GM12878 (cell line): ENCODE measurements around the gene IFRD2. TPM values are rescaled to one million over a fixed set of nuclear protein-coding genes. Genes with fewer than 3 reads are reported as not detected.

Source experiments
- ATAC-seq: fragments of 200-7000 bp; cut with Tn5 transposase; 3 replicates; pipeline ENCODE4 v1.9.1; 2020; ENCODE audit warnings: mild to moderate bottlenecking, moderate library complexity
- BruUV-seq: library from RNA; stranded (reverse); fragments of 400-500 nt; replicated peaks from 2 replicates; lab custom pipeline; 2021; lab: Mats Ljungman, UMichigan
- CTCF ChIA-PET: fragments of 300-600 bp; sonication (Branson Sonifier 250); formaldehyde crosslinking; extraction: SDS; loops from one replicate; lab custom pipeline; 2021; ENCODE audit warnings: inconsistent platforms; lab: Yijun Ruan, JAX
- POLR2A ChIA-PET: fragments of 350-600 bp; formaldehyde crosslinking; extraction: SDS; loops from one replicate; lab custom pipeline; 2021; ENCODE audit warnings: inconsistent platforms; lab: Charles Lee
- RAD21 ChIA-PET: fragments of 300-600 bp; sonication (Branson Sonifier 250); formaldehyde crosslinking; loops from one replicate; lab custom pipeline; 2023; ENCODE audit warnings: antibody characterized with exemption; ENCODE audit not compliant: unreplicated experiment; lab: Charles Lee
- SMC1A ChIA-PET: fragments of 300-600 bp; sonication (Branson Sonifier 250); formaldehyde crosslinking; loops from one replicate; lab custom pipeline; 2023; ENCODE audit not compliant: unreplicated experiment, uncharacterized antibody; lab: Charles Lee
- DNase-seq: peaks from one replicate; pipeline ENCODE4 v3.0.0-alpha.2; 2011; ENCODE audit warnings: low read depth, low spot score
- FAIRE-seq: peaks from 3 replicates; lab custom pipeline; 2011; peaks lifted over from hg19 to GRCh38; lab: Jason Lieb, UNC
- H2AFZ ChIP-seq: 2 replicates; pipeline ENCODE4 v1.6.0; 2011; ENCODE audit warnings: low read depth, low read length, control low read depth; ENCODE audit not compliant: control insufficient read depth
- H3K27ac ChIP-seq: 2 replicates; pipeline ENCODE4 v1.5.1; 2011; ENCODE audit warnings: control low read depth; ENCODE audit not compliant: control insufficient read depth, insufficient read depth
- H3K27me3 ChIP-seq, 2 experiments: replicated peaks in 1 of 2; 2 replicates each; pipeline versions ENCODE4 v1.6.0 to v1.6.1; 2011; ENCODE audit warnings: low read length in 1 of 2; ENCODE audit not compliant: control insufficient read depth in 2 of 2, insufficient read depth in 2 of 2
- H3K36me3 ChIP-seq, 2 experiments: 2 replicates each; pipeline ENCODE4 v1.5.1; 2011; ENCODE audit warnings: low read length in 1 of 2; ENCODE audit not compliant: control insufficient read depth in 2 of 2, insufficient read depth in 2 of 2
- H3K4me1 ChIP-seq: 2 replicates; pipeline ENCODE4 v1.6.1; 2011; ENCODE audit warnings: mild to moderate bottlenecking, low read length, moderate library complexity, mixed read lengths; ENCODE audit not compliant: control insufficient read depth, insufficient read depth
- H3K4me2 ChIP-seq: 2 replicates; pipeline ENCODE4 v1.6.0; 2011; ENCODE audit warnings: control low read depth; ENCODE audit not compliant: control insufficient read depth, insufficient read depth
- H3K4me3 ChIP-seq: fragments of 200-600 bp; sonication (generic); 2 replicates; pipeline ENCODE4 v1.5.1; 2016
- H3K79me2 ChIP-seq: 2 replicates; pipeline ENCODE4 v1.6.0; 2011; ENCODE audit warnings: low read length; ENCODE audit not compliant: control insufficient read depth, insufficient read depth
- H3K9ac ChIP-seq: 2 replicates; pipeline ENCODE4 v1.8.0; 2011; ENCODE audit warnings: low read length, control low read depth, mixed read lengths; ENCODE audit not compliant: control insufficient read depth, insufficient read depth
- H3K9me3 ChIP-seq: replicated peaks from 3 replicates; pipeline ENCODE4 v1.5.1; 2011; ENCODE audit warnings: mild to moderate bottlenecking, low read length; ENCODE audit not compliant: control insufficient read depth, insufficient read depth
- H4K20me1 ChIP-seq: 2 replicates; pipeline ENCODE4 v1.6.0; 2011; ENCODE audit not compliant: control insufficient read depth, insufficient read depth
- ATF7 ChIP-seq: fragments of 450-650 bp; IDR thresholded peaks from 2 replicates; pipeline ENCODE4 v1.6.1; 2016; ENCODE audit warnings: low read depth, mild to moderate bottlenecking
- CHD4 ChIP-seq: fragments of 200-600 bp; sonication (generic); IDR thresholded peaks from 2 replicates; pipeline ENCODE4 v1.6.1; 2016; ENCODE audit warnings: mild to moderate bottlenecking
- EP300 ChIP-seq, 2 experiments: fragments of 150-350 bp in 1 of 2; IDR thresholded peaks; 2 replicates each; pipeline ENCODE4 v1.6.1; 2011 to 2012; ENCODE audit warnings: low read depth in 2 of 2, low read length in 2 of 2, borderline replicate concordance in 1 of 2, improper control_type of control experiment in 1 of 2, inconsistent platforms in 1 of 2; ENCODE audit not compliant: control insufficient read depth in 1 of 2
- ETV6 ChIP-seq, 2 experiments: fragments of 450-650 bp in 1 of 2; IDR thresholded peaks in 1 of 2; conservative IDR thresholded peaks in 1 of 2; 2 replicates each; pipeline ENCODE4 v1.6.1; 2014; ENCODE audit warnings: antibody characterized with exemption in 1 of 2, borderline replicate concordance in 1 of 2, low read depth in 1 of 2, mild to moderate bottlenecking in 1 of 2, moderate library complexity in 1 of 2
- FOS ChIP-seq: IDR thresholded peaks from 3 replicates; pipeline ENCODE4 v1.6.1; 2011; ENCODE audit warnings: borderline replicate concordance; ENCODE audit not compliant: insufficient read length; ENCODE audit errors: extremely low read depth
- HDAC6 ChIP-seq: fragments of 200-600 bp; sonication (generic); IDR thresholded peaks from one replicate; pipeline ENCODE4 v1.8.0; 2017; ENCODE audit warnings: antibody characterized with exemption; ENCODE audit not compliant: unreplicated experiment
- LARP7 ChIP-seq: fragments of 450-650 bp; IDR thresholded peaks from 2 replicates; pipeline ENCODE4 v1.6.1; 2017; ENCODE audit warnings: mild to moderate bottlenecking
- MTA2 ChIP-seq: fragments of 450-650 bp; IDR thresholded peaks from 2 replicates; pipeline ENCODE4 v1.6.1; 2016; ENCODE audit warnings: low read depth, mild to moderate bottlenecking, moderate library complexity
- NBN ChIP-seq: fragments of 450-650 bp; IDR thresholded peaks from 2 replicates; pipeline ENCODE4 v1.6.1; 2016
- PAX8 ChIP-seq: fragments of 450-650 bp; IDR thresholded peaks from 2 replicates; pipeline ENCODE4 v1.6.1; 2017; ENCODE audit warnings: mild to moderate bottlenecking, moderate library complexity
- RCOR1 ChIP-seq: conservative IDR thresholded peaks from 2 replicates; pipeline ENCODE4 v1.6.1; 2012; ENCODE audit warnings: low read depth, low read length, improper control_type of control experiment
- RFX5 ChIP-seq: IDR thresholded peaks from 2 replicates; pipeline ENCODE4 v1.6.1; 2011; ENCODE audit warnings: low read depth, low read length, improper control_type of control experiment
- RUNX3 ChIP-seq: IDR thresholded peaks from 2 replicates; pipeline ENCODE4 v1.6.1; 2012; ENCODE audit warnings: low read length, inconsistent platforms
- SIX5 ChIP-seq: IDR thresholded peaks from 2 replicates; pipeline ENCODE4 v1.6.1; 2011; ENCODE audit warnings: mild to moderate bottlenecking, low read depth, low read length, moderate library complexity; ENCODE audit not compliant: severe bottlenecking
- TARDBP ChIP-seq: IDR thresholded peaks from 2 replicates; pipeline ENCODE4 v1.6.1; 2016; ENCODE audit warnings: borderline replicate concordance
- ZNF207 ChIP-seq: fragments of 450-650 bp; IDR thresholded peaks from 2 replicates; pipeline ENCODE4 v1.6.1; 2014; ENCODE audit warnings: antibody characterized with exemption, mild to moderate bottlenecking, borderline replicate concordance
- WGBS: methylation state at CpG from one replicate; pipeline ENCODE4 v1.1.6; 2016; ENCODE audit warnings: low lambda C conversion rate; ENCODE audit not compliant: insufficient replicate concordance, insufficient coverage; ENCODE audit errors: missing lambda C conversion rate; 5-methylcytosine and 5-hydroxymethylcytosine counted together
- in situ Hi-C: fragments of 300-500 bp; cut with MboI; formaldehyde crosslinking; loops from 9 replicates; pipeline ENCODE4 v1.14.3; 2018; ENCODE audit warnings: mixed read lengths
- intact Hi-C: fragments of 100-400 bp; cut with micrococcal nuclease; formaldehyde crosslinking; loops from one replicate; pipeline ENCODE4 v1.14.2; 2022; ENCODE audit not compliant: unreplicated experiment
- polyA plus RNA-seq, 11 experiments: library from polyadenylated mRNA; depleted of rRNA in 4 of 11; unstranded in 6 of 11; stranded (reverse) in 5 of 11; fragments of >200 nt; fragmentation: Nextera tagmentation in 4 of 11; fragmentation: Illumina TruSeq in 1 of 11; extraction: Ambion mirVana in 4 of 11; extraction: Trizol in 1 of 11; gene quantifications; 1 replicate in 1 of 11; 2 replicates in 10 of 11; pipeline versions ENCODE4 v1.2.1 to v1.2.3, GENCODE V29; 2011 to 2016; ENCODE audit warnings: inconsistent platforms in 2 of 11, missing spikeins in 2 of 11, low read depth in 1 of 11
- total RNA-seq, 4 experiments: library from RNA; depleted of rRNA in 3 of 4; stranded (reverse); fragments of >200 nt in 3 of 4; fragmentation: Illumina TruSeq in 1 of 4; extraction: Trizol in 1 of 4; gene quantifications; 2 replicates each; pipeline versions ENCODE4 v1.2.1 to v1.2.3, GENCODE V29; 2013 to 2021
- TF ChIP-seq, protein P1 (sequence below): IDR thresholded peaks from 2 replicates; pipeline ENCODE4 v1.6.1; 2012; ENCODE audit warnings: low read depth, low read length, improper control_type of control experiment
- TF ChIP-seq, protein P2 (sequence below): fragments of 450-650 bp; IDR thresholded peaks from 2 replicates; pipeline ENCODE4 v1.6.1; 2017; ENCODE audit warnings: mild to moderate bottlenecking, moderate library complexity
- TF ChIP-seq, protein P3 (sequence below): fragments of 450-650 bp; conservative IDR thresholded peaks from 2 replicates; pipeline ENCODE4 v1.6.1; 2017; ENCODE audit warnings: mild to moderate bottlenecking, moderate library complexity

The IFRD2 gene
- total and polyA plus RNA-seq, 10 of the 15 experiments (the other 5 are each of a cell fraction or from before 2014, with no cell fraction given), result 19.1 to 153 (median 80.3) TPM

DNA sequence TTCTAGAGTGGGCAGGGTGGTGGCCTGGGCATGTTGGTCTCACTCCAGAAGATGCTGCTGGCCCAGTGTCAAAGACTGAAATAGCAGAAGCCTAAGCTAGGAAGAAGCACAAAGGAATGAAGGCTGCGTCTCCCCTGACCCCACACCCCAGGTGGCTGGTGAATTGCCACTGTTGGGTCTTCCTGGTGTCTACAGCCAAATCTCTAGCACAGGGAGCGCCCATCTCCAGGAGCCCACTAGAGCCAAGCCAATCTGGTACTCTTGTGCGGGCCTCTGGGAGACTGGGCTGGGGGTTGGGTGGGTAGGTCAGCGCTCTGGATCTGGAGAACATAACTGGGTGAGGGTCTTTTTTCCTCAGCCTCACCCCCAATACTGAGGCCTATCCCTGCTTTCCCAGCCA lies 34.9 kb upstream of the IFRD2 start (continued):
- TF ChIP-seq, protein P1, sequence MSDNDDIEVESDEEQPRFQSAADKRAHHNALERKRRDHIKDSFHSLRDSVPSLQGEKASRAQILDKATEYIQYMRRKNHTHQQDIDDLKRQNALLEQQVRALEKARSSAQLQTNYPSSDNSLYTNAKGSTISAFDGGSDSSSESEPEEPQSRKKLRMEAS, result no peak
- TF ChIP-seq MTA2, result no peak
- TF ChIP-seq, all 136 proteins: peak for 0

DNA sequence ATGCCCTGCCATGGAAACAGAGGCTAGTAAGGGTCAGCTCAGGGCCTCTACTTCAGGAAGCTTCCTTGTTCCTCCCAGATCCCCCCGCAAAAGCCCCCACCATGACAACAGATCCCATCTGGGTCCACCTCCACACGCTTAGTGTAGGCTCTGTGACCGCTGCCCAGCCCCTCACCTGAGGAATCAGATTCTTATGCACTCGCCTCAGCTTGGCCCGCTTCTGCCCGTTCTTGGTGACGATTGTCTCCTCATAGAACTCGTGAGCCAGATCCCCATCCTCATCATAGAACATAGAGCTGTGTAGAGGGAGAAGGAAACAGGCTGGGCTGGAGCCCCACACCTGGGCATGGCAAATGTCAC lies 33.9 kb upstream of the IFRD2 start:
- FAIRE-seq (no peak), DNase-seq (no peak), ATAC-seq (no peak)
- peaks cover 14% of the 10 kb centered on the region for H3K79me2 ChIP-seq
- no peak overlapping the region for H2AFZ ChIP-seq
- BruUV-seq, result no TSS peak
- H4K20me1 ChIP-seq, result no peaks in the 10 kb centered on the region
- H3K27me3 ChIP-seq, result no peaks in the 10 kb centered on the region
- no peak overlapping the region for H3K9ac ChIP-seq
- H3K4me2 ChIP-seq, result no peak overlapping the region
- POLR2A ChIA-PET, result interaction anchor here (3.0 kb wide), 1 partner anchor 11 kb away, joined by 58 read pairs; no protein-coding TSS in a partner anchor
- in situ Hi-C loops, result no loop called here
- H3K4me3 ChIP-seq, result no peak overlapping the region
- H3K27ac ChIP-seq, result no peak overlapping the region
- peaks cover 12 to 16% of the 10 kb centered on the region in 2 experiments for H3K36me3 ChIP-seq
- intact Hi-C loops, result no loop called here
- RAD21 ChIA-PET, result interaction anchor here (3.4 kb wide), 1 partner anchor 11 kb away, joined by 21 read pairs; no protein-coding TSS in a partner anchor
- peaks cover 8% of the 10 kb centered on the region for H3K4me1 ChIP-seq
- 81% methylated on average over 8 of the region's 8 CpGs for WGBS
- SMC1A ChIA-PET, result no interaction called here
- CTCF ChIA-PET, result interaction anchor here (0.7 to 0.9 kb wide), 3 partner anchors 19 to 123 kb away, joined by 3 to 5 read pairs (median 4); partner anchors contain the start of genes HYAL3 and NAA80
- H3K9me3 ChIP-seq, result no peaks in the 10 kb centered on the region
- TF ChIP-seq NBN (no peak), SIX5 (no peak), LARP7 (no peak), HDAC6 (no peak), ATF7 (no peak), RFX5 (no peak), RUNX3 (no peak), PAX8 (no peak), EP300 (IDR thresholded peaks at IDR 0.05; ENCODE audit: borderline replicate concordance in 1 of 2, control insufficient read depth in 1 of 2, low read depth in 2 of 2, low read length in 2 of 2) (no peak), RCOR1 (no peak), ZNF207 (no peak), CHD4 (no peak), ETV6 (conservative IDR thresholded peaks at IDR 0.05 in 1 of 2, IDR thresholded peaks at IDR 0.05 in 1 of 2; ENCODE audit: borderline replicate concordance in 1 of 2, low read depth in 1 of 2) (no peak), TARDBP (no peak), FOS (no peak)
- TF ChIP-seq, protein P2, sequence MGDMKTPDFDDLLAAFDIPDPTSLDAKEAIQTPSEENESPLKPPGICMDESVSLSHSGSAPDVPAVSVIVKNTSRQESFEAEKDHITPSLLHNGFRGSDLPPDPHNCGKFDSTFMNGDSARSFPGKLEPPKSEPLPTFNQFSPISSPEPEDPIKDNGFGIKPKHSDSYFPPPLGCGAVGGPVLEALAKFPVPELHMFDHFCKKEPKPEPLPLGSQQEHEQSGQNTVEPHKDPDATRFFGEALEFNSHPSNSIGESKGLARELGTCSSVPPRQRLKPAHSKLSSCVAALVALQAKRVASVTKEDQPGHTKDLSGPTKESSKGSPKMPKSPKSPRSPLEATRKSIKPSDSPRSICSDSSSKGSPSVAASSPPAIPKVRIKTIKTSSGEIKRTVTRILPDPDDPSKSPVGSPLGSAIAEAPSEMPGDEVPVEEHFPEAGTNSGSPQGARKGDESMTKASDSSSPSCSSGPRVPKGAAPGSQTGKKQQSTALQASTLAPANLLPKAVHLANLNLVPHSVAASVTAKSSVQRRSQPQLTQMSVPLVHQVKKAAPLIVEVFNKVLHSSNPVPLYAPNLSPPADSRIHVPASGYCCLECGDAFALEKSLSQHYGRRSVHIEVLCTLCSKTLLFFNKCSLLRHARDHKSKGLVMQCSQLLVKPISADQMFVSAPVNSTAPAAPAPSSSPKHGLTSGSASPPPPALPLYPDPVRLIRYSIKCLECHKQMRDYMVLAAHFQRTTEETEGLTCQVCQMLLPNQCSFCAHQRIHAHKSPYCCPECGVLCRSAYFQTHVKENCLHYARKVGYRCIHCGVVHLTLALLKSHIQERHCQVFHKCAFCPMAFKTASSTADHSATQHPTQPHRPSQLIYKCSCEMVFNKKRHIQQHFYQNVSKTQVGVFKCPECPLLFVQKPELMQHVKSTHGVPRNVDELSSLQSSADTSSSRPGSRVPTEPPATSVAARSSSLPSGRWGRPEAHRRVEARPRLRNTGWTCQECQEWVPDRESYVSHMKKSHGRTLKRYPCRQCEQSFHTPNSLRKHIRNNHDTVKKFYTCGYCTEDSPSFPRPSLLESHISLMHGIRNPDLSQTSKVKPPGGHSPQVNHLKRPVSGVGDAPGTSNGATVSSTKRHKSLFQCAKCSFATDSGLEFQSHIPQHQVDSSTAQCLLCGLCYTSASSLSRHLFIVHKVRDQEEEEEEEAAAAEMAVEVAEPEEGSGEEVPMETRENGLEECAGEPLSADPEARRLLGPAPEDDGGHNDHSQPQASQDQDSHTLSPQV, result no peak
- TF ChIP-seq, protein P3, sequence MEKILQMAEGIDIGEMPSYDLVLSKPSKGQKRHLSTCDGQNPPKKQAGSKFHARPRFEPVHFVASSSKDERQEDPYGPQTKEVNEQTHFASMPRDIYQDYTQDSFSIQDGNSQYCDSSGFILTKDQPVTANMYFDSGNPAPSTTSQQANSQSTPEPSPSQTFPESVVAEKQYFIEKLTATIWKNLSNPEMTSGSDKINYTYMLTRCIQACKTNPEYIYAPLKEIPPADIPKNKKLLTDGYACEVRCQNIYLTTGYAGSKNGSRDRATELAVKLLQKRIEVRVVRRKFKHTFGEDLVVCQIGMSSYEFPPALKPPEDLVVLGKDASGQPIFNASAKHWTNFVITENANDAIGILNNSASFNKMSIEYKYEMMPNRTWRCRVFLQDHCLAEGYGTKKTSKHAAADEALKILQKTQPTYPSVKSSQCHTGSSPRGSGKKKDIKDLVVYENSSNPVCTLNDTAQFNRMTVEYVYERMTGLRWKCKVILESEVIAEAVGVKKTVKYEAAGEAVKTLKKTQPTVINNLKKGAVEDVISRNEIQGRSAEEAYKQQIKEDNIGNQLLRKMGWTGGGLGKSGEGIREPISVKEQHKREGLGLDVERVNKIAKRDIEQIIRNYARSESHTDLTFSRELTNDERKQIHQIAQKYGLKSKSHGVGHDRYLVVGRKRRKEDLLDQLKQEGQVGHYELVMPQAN, result no peak
